H9 (cell line): ENCODE measurements around the gene LRIG1. TPM values are rescaled to one million over a fixed set of nuclear protein-coding genes. Genes with fewer than 3 reads are reported as not detected.

Experiments
- DNase-seq: peaks from one replicate; pipeline ENCODE4 v3.0.0-alpha.2; 2017
- H2AFZ ChIP-seq: one replicate; pipeline ENCODE4 v1.6.1; 2013; ENCODE audit warnings: mild to moderate bottlenecking, low read length, control low read depth, moderate library complexity
- H2AK5ac ChIP-seq: 2 replicates; pipeline ENCODE4 v1.6.1; 2013; ENCODE audit warnings: low read length, control low read depth, mixed read lengths; ENCODE audit not compliant: insufficient read length
- H2BK120ac ChIP-seq: one replicate; pipeline ENCODE4 v1.6.1; 2013; ENCODE audit warnings: low read depth, mild to moderate bottlenecking, low read length, control low read depth, inconsistent platforms; ENCODE audit not compliant: poor library complexity, severe bottlenecking
- H2BK12ac ChIP-seq: 2 replicates; pipeline ENCODE4 v1.6.1; 2013; ENCODE audit warnings: low read length, control low read depth, mixed read lengths, low read depth; ENCODE audit not compliant: insufficient read length
- H2BK15ac ChIP-seq: 2 replicates; pipeline ENCODE4 v1.6.1; 2013; ENCODE audit warnings: low read depth, low read length, control low read depth
- H2BK20ac ChIP-seq: one replicate; pipeline ENCODE4 v1.6.1; 2013; ENCODE audit warnings: low read depth, mild to moderate bottlenecking, low read length, control low read depth, inconsistent platforms; ENCODE audit not compliant: poor library complexity, severe bottlenecking
- H2BK5ac ChIP-seq: 2 replicates; pipeline ENCODE4 v1.6.1; 2013; ENCODE audit warnings: low read length, control low read depth, mixed read lengths; ENCODE audit not compliant: insufficient read length
- H3K14ac ChIP-seq: 2 replicates; pipeline ENCODE4 v1.6.1; 2013; ENCODE audit warnings: low read length, control low read depth; ENCODE audit not compliant: insufficient read depth
- H3K18ac ChIP-seq: 2 replicates; pipeline ENCODE4 v1.6.1; 2013; ENCODE audit warnings: low read depth, mild to moderate bottlenecking, mixed read lengths, low read length, control low read depth; ENCODE audit not compliant: insufficient read length
- H3K23ac ChIP-seq: 2 replicates; pipeline ENCODE4 v1.6.1; 2013; ENCODE audit warnings: low read length, control low read depth, mixed read lengths, low read depth; ENCODE audit not compliant: insufficient read length
- H3K23me2 ChIP-seq: 2 replicates; pipeline ENCODE4 v1.6.1; 2013; ENCODE audit warnings: low read depth, mild to moderate bottlenecking, mixed read lengths, low read length, control low read depth; ENCODE audit not compliant: insufficient read length, poor library complexity, severe bottlenecking
- H3K27ac ChIP-seq: 2 replicates; pipeline ENCODE4 v1.5.1; 2013; ENCODE audit warnings: low read length, control low read depth, mixed read lengths, low read depth; ENCODE audit not compliant: insufficient read length
- H3K27me3 ChIP-seq: 2 replicates; pipeline ENCODE4 v1.6.1; 2013; ENCODE audit warnings: low read length, control low read depth, inconsistent platforms; ENCODE audit not compliant: insufficient read depth
- H3K4ac ChIP-seq: 2 replicates; pipeline ENCODE4 v1.6.1; 2013; ENCODE audit warnings: low read depth, mild to moderate bottlenecking, control low read depth, inconsistent platforms, low read length, moderate library complexity
- H3K4me1 ChIP-seq: 2 replicates; pipeline ENCODE4 v1.6.1; 2013; ENCODE audit warnings: low read length, control low read depth, inconsistent platforms; ENCODE audit not compliant: insufficient read depth
- H3K4me2 ChIP-seq: 2 replicates; pipeline ENCODE4 v1.6.1; 2013; ENCODE audit warnings: low read length, control low read depth, mixed read lengths; ENCODE audit not compliant: insufficient read length, insufficient read depth
- H3K56ac ChIP-seq: 2 replicates; pipeline ENCODE4 v1.6.1; 2013; ENCODE audit warnings: low read depth, mild to moderate bottlenecking, mixed read lengths, low read length, control low read depth; ENCODE audit not compliant: insufficient read length
- H3K79me1 ChIP-seq: 2 replicates; pipeline ENCODE4 v1.6.1; 2013; ENCODE audit warnings: low read depth, mild to moderate bottlenecking, moderate library complexity, low read length, control low read depth, inconsistent platforms; ENCODE audit not compliant: insufficient read depth, poor library complexity, severe bottlenecking
- H3K79me2 ChIP-seq: 2 replicates; pipeline ENCODE4 v1.6.1; 2013; ENCODE audit warnings: low read length, control low read depth, inconsistent platforms; ENCODE audit not compliant: insufficient read depth
- H3K9ac ChIP-seq: 2 replicates; pipeline ENCODE4 v1.6.1; 2013; ENCODE audit warnings: low read length, control low read depth, mixed read lengths; ENCODE audit not compliant: insufficient read length; ENCODE audit errors: extremely low read depth
- H3K9me3 ChIP-seq: one replicate; pipeline ENCODE4 v1.6.1; 2013; ENCODE audit warnings: low read depth, low read length, inconsistent platforms; ENCODE audit not compliant: control insufficient read depth
- H3T11ph ChIP-seq: one replicate; pipeline ENCODE4 v1.6.1; 2013; ENCODE audit warnings: mild to moderate bottlenecking, low read length, control low read depth, inconsistent platforms
- H4K20me1 ChIP-seq: one replicate; pipeline ENCODE4 v1.6.1; 2013; ENCODE audit not compliant: control insufficient read depth, insufficient read length, insufficient read depth
- H4K5ac ChIP-seq: 2 replicates; pipeline ENCODE4 v1.6.1; 2013; ENCODE audit warnings: low read depth, mild to moderate bottlenecking, mixed read lengths, low read length, control low read depth; ENCODE audit not compliant: insufficient read length
- H4K8ac ChIP-seq: replicated peaks from 2 replicates; pipeline ENCODE4 v1.6.1; 2013; ENCODE audit warnings: low read length, control low read depth, mixed read lengths, low read depth; ENCODE audit not compliant: insufficient read length
- H4K91ac ChIP-seq: 2 replicates; pipeline ENCODE4 v1.6.1; 2013; ENCODE audit warnings: low read depth, mild to moderate bottlenecking, moderate library complexity, mixed read lengths, low read length, control low read depth; ENCODE audit not compliant: insufficient read length
- H3K27ac Mint-ChIP-seq, 3 experiments: 2 replicates in 2 of 3; 3 replicates in 1 of 3; pipeline ENCODE4 v1.8.0; 2020 to 2021; ENCODE audit warnings: mixed read lengths in 3 of 3, mild to moderate bottlenecking in 1 of 3, moderate library complexity in 1 of 3
- H3K27me3 Mint-ChIP-seq: 2 replicates; pipeline ENCODE4 v1.8.0; 2021; ENCODE audit warnings: low read depth, mild to moderate bottlenecking, moderate library complexity, mixed read lengths
- H3K36me3 Mint-ChIP-seq, 3 experiments: 2 replicates in 2 of 3; 3 replicates in 1 of 3; pipeline ENCODE4 v1.8.0; 2020 to 2021; ENCODE audit warnings: low read depth in 3 of 3, mixed read lengths in 3 of 3; ENCODE audit not compliant: insufficient read depth in 1 of 3
- H3K4me1 Mint-ChIP-seq, 2 experiments: 2 replicates each; pipeline ENCODE4 v1.8.0; 2020; ENCODE audit warnings: mixed read lengths in 2 of 2
- H3K4me3 Mint-ChIP-seq, 2 experiments: 2 replicates in 1 of 2; 3 replicates in 1 of 2; pipeline ENCODE4 v1.8.0; 2020 to 2021; ENCODE audit warnings: mild to moderate bottlenecking in 2 of 2, mixed read lengths in 2 of 2, moderate library complexity in 1 of 2
- H3K9me3 Mint-ChIP-seq, 2 experiments: 2 replicates in 1 of 2; 3 replicates in 1 of 2; pipeline ENCODE4 v1.8.0; 2020; ENCODE audit warnings: mild to moderate bottlenecking in 2 of 2, mixed read lengths in 2 of 2, moderate library complexity in 1 of 2
- CTCF ChIP-seq: fragments of 200-600 bp; sonication (generic); conservative IDR thresholded peaks from 3 replicates; pipeline ENCODE4 v1.8.0; 2021; ENCODE audit warnings: antibody characterized with exemption, mild to moderate bottlenecking
- WGBS: extraction: QIAGEN DNeasy Blood & Tissue Kit; methylation state at CpG from one replicate; pipeline ENCODE4 v1.1.7; 2013; ENCODE audit warnings: missing lambda C conversion rate, low lambda C conversion rate, mixed read lengths; ENCODE audit not compliant: insufficient read length; ENCODE audit errors: extremely low coverage; 5-methylcytosine and 5-hydroxymethylcytosine counted together
- total RNA-seq: library from RNA; stranded (reverse); gene quantifications from 2 replicates; pipeline ENCODE4 v1.2.1, GENCODE V29; 2021

The LRIG1 gene
- total RNA-seq, 1 experiment from 2014 or later, result 70.3 TPM

- Histone ChIP-seq H4K91ac (no peak overlapping the region), H2BK15ac (no peak overlapping the region), H2BK20ac (no peak overlapping the region), H3K9me3 (no peaks in the 10 kb centered on the region), H3K23me2 (no peaks in the 10 kb centered on the region), H2AK5ac (no peak overlapping the region), H3K14ac (no peak overlapping the region), H3K9ac (no peak overlapping the region), H3K4ac (no peak overlapping the region), H3K27me3 (no peaks in the 10 kb centered on the region), H2BK120ac (no peak overlapping the region), H3K79me1 (peaks cover 5% of the 10 kb centered on the region), H2AFZ (no peak overlapping the region), H3K4me1 (no peaks in the 10 kb centered on the region; the same call in 1 of the 2 replicates), H3K4me2 (no peak overlapping the region), H3K56ac (no peak overlapping the region), H4K5ac (no peak overlapping the region), H3T11ph (no peak overlapping the region), H4K8ac (no peak overlapping the region), H3K79me2 (no peaks in the 10 kb centered on the region; the same call in 1 of the 2 replicates), H2BK12ac (no peak overlapping the region), H3K27ac (no peak overlapping the region), H3K23ac (no peak overlapping the region), H2BK5ac (no peak overlapping the region), H4K20me1 (no peaks in the 10 kb centered on the region), H3K18ac (no peak overlapping the region)
- peaks cover 59 to 90% (median 85%) of the 10 kb centered on the region in 3 experiments; a peak in 6 of 7 replicates for H3K36me3 Mint-ChIP-seq
- H3K27me3 Mint-ChIP-seq, result no peaks in the 10 kb centered on the region; the same call in 1 of the 2 replicates
- WGBS, result no CpG with 5 or more reads among the region's 15 CpGs
- H3K9me3 Mint-ChIP-seq, result no peaks in the 10 kb centered on the region
- H3K4me1 Mint-ChIP-seq, result peaks cover 42 to 45% of the 10 kb centered on the region in 2 experiments
- no peak for DNase-seq
- H3K27ac Mint-ChIP-seq, result peak overlapping the region in 2 of 3 experiments; percentile 74 to 91; a peak in 4 of 7 replicates
- no peak overlapping the region for H3K4me3 Mint-ChIP-seq
- no peak for TF ChIP-seq CTCF
Measured at GRCh38 chr3:66404197-66404596, 96.6 kb downstream of the LRIG1 start.
